ENCODE results near the gene L3MBTL1.
A peak's percentile ranks its signal among the peaks of the same experiment; 100 is the strongest.

L3MBTL1 gene

DNA sequence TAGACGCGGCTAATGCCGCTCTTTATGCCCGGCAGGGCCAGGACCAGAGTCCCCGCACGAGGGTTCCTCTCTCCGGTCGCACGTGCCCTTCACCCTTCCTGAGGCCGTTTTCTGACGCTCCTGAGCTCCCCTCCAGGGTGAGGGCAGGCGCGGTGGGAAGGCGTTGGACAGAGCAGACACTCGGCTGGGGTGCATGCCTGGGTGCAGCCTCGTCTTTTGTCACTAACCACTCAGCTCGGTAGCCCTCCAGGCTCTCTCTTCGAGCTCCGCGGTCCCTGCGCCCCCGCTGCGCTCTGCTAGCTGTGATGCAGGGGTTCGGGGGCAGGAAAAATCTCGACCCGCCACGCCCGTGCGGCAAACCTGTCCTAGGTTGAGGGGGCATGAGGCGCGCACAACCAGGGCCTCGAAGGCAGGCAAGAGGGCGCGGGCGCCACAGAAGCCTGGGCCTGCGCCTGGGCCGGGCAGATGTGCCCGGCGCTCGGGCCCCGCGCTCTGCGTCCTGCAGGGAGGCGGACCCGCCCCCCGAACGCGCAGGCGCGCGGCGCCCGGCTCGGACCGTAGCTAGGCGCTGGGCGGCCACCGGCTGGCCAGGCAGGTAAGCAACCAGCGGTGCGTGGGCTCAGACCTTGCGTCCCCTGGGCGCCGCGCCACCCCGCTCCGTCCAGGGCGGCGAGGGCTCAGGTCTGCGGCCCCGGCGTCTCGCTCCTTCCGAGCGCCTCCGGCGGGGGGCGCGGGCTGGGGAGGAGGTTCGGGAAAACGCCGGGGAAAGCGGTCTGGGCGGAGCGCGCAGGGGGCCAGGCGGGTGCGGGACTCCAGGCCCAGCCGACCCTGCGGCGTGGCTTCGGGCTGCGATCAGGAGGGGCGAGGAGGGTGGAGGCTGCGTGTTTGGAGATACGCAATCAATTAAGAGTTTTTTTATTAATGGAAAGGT, at the start of gene L3MBTL1:
Gene L3MBTL1, plus strand, starts transcription at position 548 of the 931 bp plus-strand sequence. CDS start 5,807 bp downstream, outside the sequence.
- H3K27ac ChIP-seq = 0 out of 2 replicates have a peak within 1 kb of the TSS, but pooled peaks have one; percentile 29
- TF ChIP-seq ZFX (IDR thresholded peaks at IDR 0.05; ENCODE audit: borderline replicate concordance) = no peak
- TF ChIP-seq, protein P1, sequence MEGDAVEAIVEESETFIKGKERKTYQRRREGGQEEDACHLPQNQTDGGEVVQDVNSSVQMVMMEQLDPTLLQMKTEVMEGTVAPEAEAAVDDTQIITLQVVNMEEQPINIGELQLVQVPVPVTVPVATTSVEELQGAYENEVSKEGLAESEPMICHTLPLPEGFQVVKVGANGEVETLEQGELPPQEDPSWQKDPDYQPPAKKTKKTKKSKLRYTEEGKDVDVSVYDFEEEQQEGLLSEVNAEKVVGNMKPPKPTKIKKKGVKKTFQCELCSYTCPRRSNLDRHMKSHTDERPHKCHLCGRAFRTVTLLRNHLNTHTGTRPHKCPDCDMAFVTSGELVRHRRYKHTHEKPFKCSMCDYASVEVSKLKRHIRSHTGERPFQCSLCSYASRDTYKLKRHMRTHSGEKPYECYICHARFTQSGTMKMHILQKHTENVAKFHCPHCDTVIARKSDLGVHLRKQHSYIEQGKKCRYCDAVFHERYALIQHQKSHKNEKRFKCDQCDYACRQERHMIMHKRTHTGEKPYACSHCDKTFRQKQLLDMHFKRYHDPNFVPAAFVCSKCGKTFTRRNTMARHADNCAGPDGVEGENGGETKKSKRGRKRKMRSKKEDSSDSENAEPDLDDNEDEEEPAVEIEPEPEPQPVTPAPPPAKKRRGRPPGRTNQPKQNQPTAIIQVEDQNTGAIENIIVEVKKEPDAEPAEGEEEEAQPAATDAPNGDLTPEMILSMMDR (IDR thresholded peaks at IDR 0.05) = 0 out of 2 replicates have a peak, but pooled peaks have one; percentile 13

DNA sequence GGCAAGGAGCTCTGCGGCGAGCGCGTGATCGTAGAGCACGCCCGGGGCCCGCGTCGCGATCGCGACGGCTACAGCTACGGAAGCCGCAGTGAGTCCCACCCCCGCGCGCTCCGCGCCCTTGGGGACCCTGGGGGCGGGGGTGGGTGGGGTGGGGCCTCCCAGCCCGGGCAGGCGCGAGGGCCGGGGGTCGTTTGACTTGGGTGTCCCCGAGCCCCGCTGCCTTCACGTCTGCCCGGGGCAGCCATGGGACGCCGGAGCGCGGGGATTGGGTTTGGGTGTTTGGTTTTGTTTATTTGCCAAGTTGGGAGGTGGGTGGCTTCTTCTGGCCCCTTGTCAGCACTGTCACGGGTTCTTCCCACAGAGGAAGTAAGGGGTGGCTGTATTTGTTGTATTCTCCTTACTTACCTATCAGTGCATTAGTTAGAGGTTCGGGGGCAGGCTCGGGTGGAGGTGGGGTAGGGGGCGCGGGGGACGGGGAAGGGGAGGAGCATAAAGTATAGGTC, 49.0 kb upstream of the L3MBTL1 start:
- H3K27ac ChIP-seq = peak overlapping the region; percentile 97
- TF ChIP-seq, protein P1 (IDR thresholded peaks at IDR 0.05) = no peak
- TF ChIP-seq ZFX (IDR thresholded peaks at IDR 0.05; ENCODE audit: borderline replicate concordance) = no peak

DNA sequence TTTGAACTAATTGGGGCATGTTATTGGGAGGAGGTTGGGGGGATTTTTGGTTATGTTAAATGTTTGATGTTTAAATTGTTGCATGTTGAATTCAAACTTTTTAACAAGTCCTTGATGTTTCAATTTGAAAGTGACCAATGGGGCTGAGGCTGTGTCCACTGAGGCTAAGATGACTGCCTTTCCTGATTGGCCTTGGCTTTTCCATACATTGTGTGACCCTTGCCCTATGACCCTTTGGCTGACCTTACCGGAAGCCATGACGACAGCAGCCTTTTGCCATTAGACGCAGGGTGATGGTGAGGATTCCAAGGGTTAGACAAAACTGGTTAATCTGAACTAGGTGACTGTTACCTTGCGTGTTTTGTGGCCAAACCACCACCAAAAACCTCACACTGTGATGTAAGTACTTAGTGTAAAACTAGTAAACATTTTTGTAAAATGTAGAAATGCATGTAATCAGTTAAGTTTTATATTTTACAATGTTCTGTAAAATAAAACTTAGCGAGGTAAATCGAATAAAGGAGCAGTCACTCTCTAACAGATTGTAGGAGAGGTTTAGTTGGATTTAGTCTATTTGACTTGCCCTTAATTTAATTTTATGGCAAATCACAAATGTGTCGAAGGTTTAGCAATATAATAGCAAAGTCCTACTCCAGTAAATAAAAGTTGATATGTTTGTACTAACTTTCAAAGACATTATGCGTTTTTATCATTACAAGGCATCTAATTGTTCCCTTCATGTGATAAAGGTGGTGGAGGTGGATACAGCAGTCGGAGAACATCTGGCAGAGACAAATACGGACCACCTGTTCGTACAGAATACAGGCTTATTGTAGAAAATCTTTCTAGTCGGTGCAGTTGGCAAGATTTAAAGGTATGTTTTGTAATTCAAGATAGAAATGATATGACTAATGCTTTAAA, 48.2 kb upstream of the L3MBTL1 start:
- H3K27ac ChIP-seq = peak overlapping the region; percentile 97
- TF ChIP-seq, protein P1 (IDR thresholded peaks at IDR 0.05) = no peak
- no peak for TF ChIP-seq ZFX (IDR thresholded peaks at IDR 0.05; ENCODE audit: borderline replicate concordance)

DNA sequence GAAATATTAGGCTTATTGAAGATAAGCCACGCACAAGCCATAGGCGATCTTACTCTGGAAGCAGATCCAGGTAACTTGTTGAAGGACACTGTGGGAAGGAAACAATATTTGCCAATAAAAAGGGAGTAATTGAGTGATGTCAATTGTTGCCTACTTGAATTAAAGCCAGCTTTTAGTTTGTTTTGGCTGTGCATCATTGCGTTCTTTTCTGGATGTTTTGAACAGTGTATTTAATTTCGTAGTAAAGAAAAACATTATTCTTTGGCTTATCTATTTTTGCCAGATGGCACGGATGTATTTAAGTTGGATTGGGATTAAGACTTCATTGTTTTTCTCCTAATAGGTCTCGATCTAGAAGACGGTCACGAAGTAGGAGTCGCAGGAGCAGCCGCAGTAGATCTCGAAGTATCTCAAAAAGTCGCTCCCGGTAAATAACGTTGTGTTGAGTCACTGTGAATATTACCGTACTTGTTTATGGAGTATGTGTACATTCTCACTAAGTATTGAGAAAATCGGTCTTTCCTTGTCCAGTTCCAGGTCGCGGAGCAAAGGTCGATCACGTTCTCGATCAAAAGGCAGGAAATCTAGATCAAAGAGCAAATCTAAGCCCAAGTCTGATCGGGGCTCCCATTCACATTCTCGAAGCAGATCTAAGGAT, 47.2 kb upstream of the L3MBTL1 start:
- TF ChIP-seq, protein P1 (IDR thresholded peaks at IDR 0.05) = no peak
- TF ChIP-seq ZFX (IDR thresholded peaks at IDR 0.05; ENCODE audit: borderline replicate concordance) = no peak
- H3K27ac ChIP-seq = peak overlapping the region; percentile 97; the same call in 1 of the 2 replicates

DNA sequence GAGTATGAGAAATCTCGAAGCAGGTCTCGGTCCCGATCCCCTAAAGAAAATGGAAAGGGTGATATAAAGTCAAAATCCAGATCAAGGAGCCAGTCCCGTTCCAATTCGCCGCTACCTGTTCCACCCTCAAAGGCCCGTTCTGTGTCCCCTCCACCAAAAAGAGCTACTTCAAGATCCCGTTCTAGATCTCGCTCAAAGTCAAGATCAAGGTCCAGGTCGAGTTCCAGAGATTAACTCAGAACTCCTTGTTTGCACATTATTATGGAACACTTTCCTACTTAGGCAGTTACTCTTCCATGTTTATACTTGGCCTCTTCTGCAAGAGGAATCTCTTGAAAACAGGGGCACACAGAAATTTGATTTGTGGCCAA, 46.7 kb upstream of the L3MBTL1 start:
- no peak overlapping the region; the same call in 1 of the 2 replicates for H3K27ac ChIP-seq
- TF ChIP-seq, protein P1 (IDR thresholded peaks at IDR 0.05) = no peak
- TF ChIP-seq ZFX (IDR thresholded peaks at IDR 0.05; ENCODE audit: borderline replicate concordance) = no peak

DNA sequence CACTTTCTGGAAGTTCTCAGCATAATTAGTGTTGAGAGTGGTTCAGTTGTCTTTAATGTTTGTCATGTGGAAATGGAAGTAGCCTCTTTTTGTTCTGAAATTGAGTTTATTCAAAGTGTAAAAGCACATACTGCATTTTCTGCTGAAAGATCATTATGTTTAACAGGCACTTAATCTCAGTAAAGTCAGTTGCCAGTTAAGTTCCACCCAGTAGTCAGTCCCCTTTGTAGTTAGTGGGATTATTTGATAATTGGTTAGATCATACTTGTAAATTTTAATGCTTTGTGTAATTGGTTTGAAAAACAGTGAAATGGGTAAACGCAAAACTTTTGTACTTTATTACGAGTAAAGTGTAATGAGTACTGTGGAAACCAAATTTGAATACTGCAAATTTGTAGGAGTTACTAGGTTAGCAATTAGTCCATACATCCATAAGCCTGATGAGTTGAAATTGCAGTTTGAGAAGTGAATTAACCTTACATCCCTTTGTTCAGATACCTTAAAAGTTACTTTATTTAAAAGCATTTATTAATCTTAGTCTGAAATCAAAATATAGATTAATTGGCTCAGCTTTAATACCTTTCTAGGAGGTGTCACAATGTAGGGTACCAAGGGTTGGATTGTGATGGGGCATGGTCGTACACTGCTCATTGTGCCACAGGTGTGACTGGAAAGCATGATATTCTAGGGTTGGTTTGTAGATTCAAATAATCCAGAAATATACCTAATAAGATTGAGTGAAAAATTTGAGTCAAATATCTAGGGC, 45.4 kb upstream of the L3MBTL1 start:
- H3K27ac ChIP-seq = no peak overlapping the region; the same call in 1 of the 2 replicates
- TF ChIP-seq, protein P1 (IDR thresholded peaks at IDR 0.05) = no peak
- no peak for TF ChIP-seq ZFX (IDR thresholded peaks at IDR 0.05; ENCODE audit: borderline replicate concordance)

Measured in 22Rv1 (cell line).